GM19468 (cell line): Measurements from ENCODE around the gene SPTSSA.
"Not testable (repeated sequence)": the region's sequence is repeated elsewhere in the genome, so short reads cannot be mapped to it uniquely, and the experiment has no call there.

ENCODE experiments used
- ATAC-seq: cut with Tn5 transposase; IDR thresholded peaks from one replicate; pipeline ENCODE4 v1.9.1; 2021; ENCODE audit warnings: mild to moderate bottlenecking, moderate library complexity, moderate number of reproducible peaks; ENCODE audit not compliant: unreplicated experiment; ENCODE audit errors: extremely low read depth

The SPTSSA gene

GRCh38 chr14:34436118-34436905 lies 25.7 kb downstream of the SPTSSA start:
- no peak for ATAC-seq

DNA sequence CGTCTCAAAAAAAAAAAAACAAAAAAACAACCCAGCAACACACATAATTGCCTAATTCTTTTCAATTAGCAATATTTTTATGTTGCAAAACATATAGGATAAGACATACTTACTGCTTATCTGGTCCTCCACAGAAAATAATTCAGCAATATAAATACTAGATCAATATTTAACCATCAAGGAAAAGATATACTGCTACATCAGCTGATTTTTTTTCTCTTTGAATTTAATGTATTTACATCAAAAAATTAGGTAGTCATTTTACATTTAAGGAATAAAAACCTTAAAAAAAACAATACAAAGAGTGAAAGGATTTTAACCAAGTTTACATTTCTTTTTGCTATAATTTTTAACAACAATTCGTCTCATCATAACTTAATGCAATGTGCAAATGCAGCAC lies 28.1 kb downstream of the SPTSSA start:
- ATAC-seq: no peak

DNA sequence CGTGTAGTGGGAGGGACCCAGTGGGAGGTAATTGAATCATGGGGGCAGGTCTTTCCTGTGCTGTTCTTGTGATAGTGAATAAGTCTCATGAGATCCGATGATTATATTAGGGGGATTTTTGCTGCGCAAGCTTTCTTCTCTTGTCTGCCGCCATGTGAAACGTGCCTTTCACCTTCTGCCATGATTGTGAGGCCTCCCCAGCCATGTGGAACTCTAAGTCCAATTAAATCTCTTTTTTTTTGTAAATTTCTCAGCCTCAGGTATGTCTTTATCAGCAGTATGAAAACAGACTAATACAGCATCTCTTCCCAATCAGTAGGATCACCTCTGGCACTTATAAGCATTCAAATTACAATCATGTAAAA lies 34.0 kb downstream of the SPTSSA start:
- not testable (repeated sequence) for ATAC-seq

DNA sequence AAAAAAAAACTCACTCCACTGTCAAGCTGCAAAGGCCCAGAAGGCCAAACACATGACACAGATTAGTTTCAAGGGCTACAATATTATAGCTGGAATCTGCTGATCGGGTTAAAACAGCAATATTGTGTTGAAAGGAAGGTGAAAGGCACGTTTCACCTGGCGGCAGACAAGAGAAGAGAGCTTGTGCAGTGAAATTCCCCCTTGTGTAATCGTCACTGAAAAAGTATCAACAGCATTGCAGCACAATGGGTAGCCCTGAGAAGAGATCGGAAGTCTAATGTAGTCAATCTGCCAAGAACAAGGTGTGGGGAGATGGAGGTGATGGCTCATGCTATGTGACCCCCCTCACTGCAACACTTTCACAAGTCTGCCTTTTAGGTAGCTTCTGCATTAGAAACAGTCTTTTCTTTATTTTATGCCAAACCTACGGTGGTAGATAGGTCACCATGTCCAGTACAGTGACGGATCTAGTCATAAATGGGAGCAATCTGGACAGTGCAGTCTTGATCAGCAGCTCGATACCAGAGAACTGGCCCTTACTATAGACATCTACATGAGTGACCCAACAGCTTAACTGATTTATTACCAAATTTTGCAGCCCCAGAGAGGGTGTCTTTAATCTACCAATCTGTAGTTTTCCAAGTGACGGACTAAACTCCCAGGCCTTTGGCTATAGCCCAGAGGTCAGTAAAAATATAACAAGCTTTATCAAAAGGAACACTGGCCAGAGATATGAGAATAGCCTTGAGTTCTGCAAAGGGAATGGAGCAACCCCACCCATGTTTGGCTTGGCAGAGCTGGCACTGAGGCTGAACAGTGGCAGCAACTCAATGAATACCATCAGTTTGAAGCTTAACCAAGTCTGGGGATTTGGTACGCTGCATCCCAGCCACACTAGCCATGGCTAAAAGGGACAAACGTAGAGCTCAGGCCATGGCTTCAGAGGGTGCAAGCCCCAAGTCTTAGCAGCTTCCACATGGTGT lies 35.4 kb downstream of the SPTSSA start:
- ATAC-seq: no peak

- no peak for ATAC-seq
Observed at GRCh38 chr14:34425095-34425851, 36.8 kb downstream of the SPTSSA start.

DNA sequence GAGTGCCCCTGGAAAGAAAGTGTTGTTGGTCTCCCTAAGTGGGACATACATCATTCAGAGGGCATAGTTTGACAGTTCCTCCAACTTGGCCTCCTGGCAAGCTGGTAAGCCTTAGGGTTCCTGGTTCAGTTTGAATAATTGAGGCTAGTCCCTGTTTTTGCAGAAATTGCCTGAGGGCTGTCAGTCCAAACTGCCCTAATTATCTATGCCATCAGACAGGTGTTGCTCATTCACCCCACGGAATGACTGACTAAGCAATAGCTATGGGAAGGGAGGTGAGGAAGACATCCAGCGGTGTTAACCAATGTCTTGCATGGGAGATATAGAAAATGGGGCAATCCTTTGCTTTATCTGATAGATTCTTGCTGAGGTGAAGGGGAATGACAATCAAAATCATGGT lies 37.6 kb downstream of the SPTSSA start:
- ATAC-seq: no peak

DNA sequence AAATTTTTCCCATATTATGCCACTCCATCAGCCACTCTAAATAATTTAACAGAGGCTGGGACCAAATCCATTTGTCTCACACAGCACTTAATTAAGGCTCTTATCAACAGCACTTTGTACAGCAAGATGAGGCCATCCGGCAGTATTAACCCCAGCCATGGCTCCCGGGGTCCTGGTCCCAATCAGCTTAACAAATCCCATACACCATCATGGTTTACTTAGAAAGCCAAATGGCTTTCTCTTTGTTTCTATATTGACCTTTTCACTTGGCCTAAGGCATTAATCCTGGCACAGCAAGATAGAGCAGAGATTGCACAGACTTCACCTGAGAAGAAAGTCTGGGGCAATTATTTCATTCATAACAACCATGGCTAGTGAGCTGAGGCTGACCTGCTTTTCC lies 38.6 kb downstream of the SPTSSA start:
- ATAC-seq: no peak

GRCh38 chr14:34420547-34421150 lies 41.4 kb downstream of the SPTSSA start:
- ATAC-seq: no peak

DNA sequence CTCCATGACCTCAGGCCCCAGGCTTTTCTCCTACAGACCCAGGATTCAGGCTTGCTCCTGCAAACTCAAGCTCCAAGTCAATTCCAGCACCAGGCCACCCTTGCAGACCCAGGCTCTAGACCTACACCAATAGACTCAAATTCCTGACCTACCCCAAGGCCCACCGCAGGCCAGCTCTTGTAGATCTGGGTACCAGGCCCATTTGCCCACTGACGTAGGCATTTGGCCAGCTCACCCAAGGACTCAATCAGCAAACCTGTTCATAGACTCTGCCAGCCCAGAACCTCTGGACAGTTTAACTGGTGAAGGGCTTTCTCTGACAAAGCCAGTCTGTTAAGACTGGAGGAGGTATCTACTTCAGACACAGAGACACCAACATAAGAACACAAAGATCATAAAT lies 52.3 kb downstream of the SPTSSA start:
- ATAC-seq: no peak

DNA sequence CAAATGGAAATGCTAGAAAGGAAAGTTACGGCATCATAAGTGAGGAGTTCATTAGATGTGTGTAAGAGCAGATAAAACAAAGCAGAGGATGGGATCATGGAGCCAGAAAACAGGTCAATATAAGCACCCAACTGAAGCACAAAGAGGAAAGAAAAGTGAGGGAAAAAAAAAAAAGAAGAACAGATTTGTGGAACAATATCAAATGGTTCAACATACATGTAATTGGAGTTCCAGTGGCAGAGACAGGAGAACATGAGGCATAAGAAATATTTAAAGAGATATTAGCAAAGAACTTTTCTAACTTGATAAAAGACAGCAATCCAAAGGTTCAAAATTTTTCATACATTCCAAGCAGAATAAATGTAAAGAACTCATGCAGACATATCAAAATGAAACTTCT lies 54.1 kb downstream of the SPTSSA start:
- no peak for ATAC-seq

- no peak for ATAC-seq
Observed at GRCh38 chr14:34404416-34404815, 57.6 kb downstream of the SPTSSA start.

DNA sequence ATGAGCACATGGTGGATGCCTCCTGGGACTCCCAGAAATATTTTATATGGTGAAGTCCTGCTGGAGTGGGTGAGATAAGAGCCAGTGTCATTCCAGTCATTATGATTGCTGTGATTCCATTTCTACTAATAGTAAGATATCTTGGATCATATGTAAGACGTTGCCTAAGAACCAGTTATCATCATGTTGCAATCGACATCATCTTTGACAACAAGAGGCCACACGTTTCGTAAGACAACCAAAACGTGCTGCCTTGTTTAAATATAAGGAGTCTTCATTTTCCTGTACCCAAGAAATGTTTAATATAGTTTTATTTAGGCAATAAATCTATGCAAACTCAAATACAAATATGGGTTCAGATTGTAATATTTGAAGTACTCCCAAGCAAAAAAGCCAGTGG lies 58.4 kb downstream of the SPTSSA start:
- no peak for ATAC-seq

DNA sequence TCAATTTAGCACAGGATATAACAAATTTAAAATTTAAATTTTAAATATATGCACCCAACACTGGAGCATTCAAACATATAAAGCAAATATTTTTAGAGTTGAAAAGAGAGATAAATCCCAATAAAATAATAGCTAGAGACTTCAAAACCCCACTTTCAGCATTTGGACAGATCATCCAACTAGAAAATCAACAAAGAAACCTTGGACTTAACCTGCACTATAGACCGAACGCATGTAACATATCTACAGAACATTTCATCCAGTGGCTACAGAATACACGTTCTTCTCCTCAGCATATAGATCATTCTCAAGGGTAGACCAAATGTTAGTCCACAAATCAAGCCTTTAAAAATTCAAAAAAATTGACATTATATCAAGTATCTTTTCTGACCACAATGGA lies 64.0 kb downstream of the SPTSSA start:
- ATAC-seq: no peak

DNA sequence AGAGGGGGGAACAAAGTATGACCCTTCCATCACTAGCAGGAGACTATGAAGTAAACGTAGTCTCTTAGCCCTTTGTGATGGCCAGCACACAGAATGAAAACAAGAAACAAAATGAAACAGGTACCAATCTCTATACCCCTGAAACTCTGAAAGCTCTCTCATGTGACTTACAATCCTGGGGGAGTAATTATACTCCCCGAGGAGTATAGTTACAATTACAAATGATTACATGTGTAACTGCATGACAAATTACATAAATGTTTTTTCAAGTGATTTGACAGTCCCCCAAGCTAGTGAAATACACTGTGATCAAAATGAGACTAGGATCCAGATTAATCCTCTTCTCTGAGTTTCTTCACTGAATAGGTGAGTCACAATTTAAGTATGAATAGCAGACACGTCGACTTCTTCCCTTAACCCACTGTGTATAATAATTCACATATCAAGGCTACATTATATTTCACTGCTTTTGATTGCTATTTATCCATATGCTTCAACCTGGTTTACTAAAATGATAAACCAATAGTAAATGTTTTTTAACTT lies 74.0 kb downstream of the SPTSSA start:
- no peak for ATAC-seq

DNA sequence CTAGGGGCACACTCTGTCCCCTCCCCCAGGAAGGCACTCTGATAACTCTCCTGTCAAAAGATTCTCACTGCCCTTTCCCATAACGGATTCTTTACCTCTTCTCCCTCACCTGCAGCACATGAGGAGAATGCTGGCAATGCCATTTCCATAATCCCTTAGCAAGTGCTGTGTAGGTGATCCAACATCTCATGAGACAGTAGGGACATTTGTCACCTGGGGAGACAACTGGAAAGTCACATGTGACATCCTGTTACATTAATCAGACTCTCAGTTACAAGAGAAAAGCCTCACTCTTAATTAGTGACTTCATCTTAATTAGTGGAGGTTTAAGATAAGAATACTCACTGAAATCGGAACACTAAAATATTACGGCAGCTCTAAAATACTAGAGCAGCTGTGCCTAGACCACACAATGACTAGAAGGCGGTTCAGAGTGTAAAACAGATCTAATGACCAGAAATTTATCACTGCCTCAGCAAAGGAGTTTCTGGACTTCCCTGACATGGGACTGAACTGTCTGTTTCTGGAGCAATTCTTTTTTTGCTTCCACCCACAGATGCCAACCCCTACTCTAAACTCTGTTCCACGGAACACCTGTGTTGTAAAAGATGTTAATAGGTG lies 75.1 kb downstream of the SPTSSA start:
- no peak for ATAC-seq

- not testable (repeated sequence) for ATAC-seq
Observed at GRCh38 chr14:34385881-34386280, 76.2 kb downstream of the SPTSSA start.

- ATAC-seq: no peak
Observed at GRCh38 chr14:34383839-34384238, 78.2 kb downstream of the SPTSSA start.
